Measurements from ENCODE around the gene MRAP. TPM values are rescaled to one million over a fixed set of nuclear protein-coding genes. Genes with fewer than 3 reads are reported as not detected.
A peak's percentile ranks its signal among the peaks of the same experiment; 100 is the strongest.

MRAP gene
- total RNA-seq, 4 donors from 2014 or later, result 0.45 to 1.4 (median 1.3) TPM; not detected in 1

GRCh38 chr21:32347351-32347750 is 48.7 kb downstream of the MRAP start:
- WGBS, 2 donors, result 91 to 94% methylated on average over 8 to 12 of the region's 12 CpGs
- peak in 1 of 2 donors; percentile 84 for DNase-seq (ENCODE audit: low spot score in 2 of 2)
- H3K4me3 ChIP-seq (ENCODE audit: low read depth, poor library complexity, severe bottlenecking), result no peak overlapping the region
- intact Hi-C loops (cut with DNase I; ENCODE audit: low total_unique reads), result no loop called here
- no peak for TF ChIP-seq CTCF (IDR thresholded peaks at IDR 0.05)
- no peak for TF ChIP-seq POLR2A (IDR thresholded peaks at IDR 0.05)

- WGBS, 2 donors, result 66 to 84% methylated on average over 11 of the region's 11 CpGs
- no peak overlapping the region for H3K4me3 ChIP-seq (ENCODE audit: low read depth, poor library complexity, severe bottlenecking)
- DNase-seq (ENCODE audit: low spot score in 2 of 2), result peak in 1 of 2 donors; percentile 84
These were observed 49.3 kb downstream of the MRAP start for GRCh38 chr21:32347977-32348376.

GRCh38 chr21:32348604-32349332 is 50.1 kb downstream of the MRAP start:
- intact Hi-C loops (cut with DNase I; ENCODE audit: low total_unique reads), result no loop called here
- no peak for TF ChIP-seq CTCF (IDR thresholded peaks at IDR 0.05)
- DNase-seq (ENCODE audit: low spot score in 2 of 2), result peak in 1 of 2 donors; percentile 83
- H3K4me3 ChIP-seq (ENCODE audit: low read depth, poor library complexity, severe bottlenecking), result no peak overlapping the region
- 60 to 66% methylated on average over 9 of the region's 9 CpGs for WGBS, 2 donors

More at GRCh38 chr21:32347977-32348376, 49.3 kb downstream of the MRAP start:
- TF ChIP-seq CTCF (IDR thresholded peaks at IDR 0.05) (no peak), POLR2A (IDR thresholded peaks at IDR 0.05) (no peak)
- intact Hi-C loops (cut with DNase I; ENCODE audit: low total_unique reads), result no loop called here

GRCh38 chr21:32349333-32349944 is 50.8 kb downstream of the MRAP start:
- 84 to 90% methylated on average over 16 of the region's 16 CpGs for WGBS, 2 donors
- intact Hi-C loops (cut with DNase I; ENCODE audit: low total_unique reads), result no loop called here
- no peak overlapping the region for H3K4me3 ChIP-seq (ENCODE audit: low read depth, poor library complexity, severe bottlenecking)
- TF ChIP-seq CTCF (IDR thresholded peaks at IDR 0.05) (no peak), POLR2A (IDR thresholded peaks at IDR 0.05) (no peak)
- DNase-seq (ENCODE audit: low spot score in 2 of 2), result peak in 1 of 2 donors; percentile 75

GRCh38 chr21:32350211-32350980 is 51.7 kb downstream of the MRAP start:
- TF ChIP-seq POLR2A (IDR thresholded peaks at IDR 0.05), result no peak
- TF ChIP-seq CTCF (IDR thresholded peaks at IDR 0.05), result no peak
- peak in 1 of 2 donors; percentile 82 for DNase-seq (ENCODE audit: low spot score in 2 of 2)
- no peak overlapping the region for H3K4me3 ChIP-seq (ENCODE audit: low read depth, poor library complexity, severe bottlenecking)
- WGBS, 2 donors, result 89 to 93% methylated on average over 13 to 16 of the region's 16 CpGs
- intact Hi-C loops (cut with DNase I; ENCODE audit: low total_unique reads), result no loop called here
